GM12801 (cell line): Measurements from ENCODE around the gene KIRREL3.

ENCODE experiments used
- TF ChIP-seq, protein P1 (sequence below): IDR thresholded peaks from one replicate; pipeline ENCODE4 v1.5.1; 2011; ENCODE audit warnings: control low read depth; ENCODE audit not compliant: insufficient read length; ENCODE audit errors: extremely low read depth

KIRREL3 gene

DNA sequence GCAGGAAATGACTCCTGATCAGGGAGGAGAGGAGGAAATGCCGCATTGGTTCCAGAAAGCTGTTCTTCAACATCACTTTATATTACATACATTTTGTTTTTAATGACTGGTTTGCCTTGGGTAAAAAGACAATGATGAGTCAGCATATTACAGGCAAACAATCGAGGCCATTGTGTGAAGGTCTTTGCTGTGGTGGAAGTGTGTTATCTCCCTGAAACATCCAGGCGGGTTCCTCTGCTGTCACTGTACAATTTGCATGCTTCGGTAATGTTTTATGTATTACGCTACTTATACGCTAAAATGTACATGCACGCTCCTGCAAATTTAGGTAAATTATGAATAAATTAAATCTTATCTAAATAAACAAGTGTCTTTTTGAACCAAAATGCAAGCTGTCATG lies 161.1 kb downstream of the KIRREL3 start:
- TF ChIP-seq, protein P1, sequence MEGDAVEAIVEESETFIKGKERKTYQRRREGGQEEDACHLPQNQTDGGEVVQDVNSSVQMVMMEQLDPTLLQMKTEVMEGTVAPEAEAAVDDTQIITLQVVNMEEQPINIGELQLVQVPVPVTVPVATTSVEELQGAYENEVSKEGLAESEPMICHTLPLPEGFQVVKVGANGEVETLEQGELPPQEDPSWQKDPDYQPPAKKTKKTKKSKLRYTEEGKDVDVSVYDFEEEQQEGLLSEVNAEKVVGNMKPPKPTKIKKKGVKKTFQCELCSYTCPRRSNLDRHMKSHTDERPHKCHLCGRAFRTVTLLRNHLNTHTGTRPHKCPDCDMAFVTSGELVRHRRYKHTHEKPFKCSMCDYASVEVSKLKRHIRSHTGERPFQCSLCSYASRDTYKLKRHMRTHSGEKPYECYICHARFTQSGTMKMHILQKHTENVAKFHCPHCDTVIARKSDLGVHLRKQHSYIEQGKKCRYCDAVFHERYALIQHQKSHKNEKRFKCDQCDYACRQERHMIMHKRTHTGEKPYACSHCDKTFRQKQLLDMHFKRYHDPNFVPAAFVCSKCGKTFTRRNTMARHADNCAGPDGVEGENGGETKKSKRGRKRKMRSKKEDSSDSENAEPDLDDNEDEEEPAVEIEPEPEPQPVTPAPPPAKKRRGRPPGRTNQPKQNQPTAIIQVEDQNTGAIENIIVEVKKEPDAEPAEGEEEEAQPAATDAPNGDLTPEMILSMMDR = no peak

DNA sequence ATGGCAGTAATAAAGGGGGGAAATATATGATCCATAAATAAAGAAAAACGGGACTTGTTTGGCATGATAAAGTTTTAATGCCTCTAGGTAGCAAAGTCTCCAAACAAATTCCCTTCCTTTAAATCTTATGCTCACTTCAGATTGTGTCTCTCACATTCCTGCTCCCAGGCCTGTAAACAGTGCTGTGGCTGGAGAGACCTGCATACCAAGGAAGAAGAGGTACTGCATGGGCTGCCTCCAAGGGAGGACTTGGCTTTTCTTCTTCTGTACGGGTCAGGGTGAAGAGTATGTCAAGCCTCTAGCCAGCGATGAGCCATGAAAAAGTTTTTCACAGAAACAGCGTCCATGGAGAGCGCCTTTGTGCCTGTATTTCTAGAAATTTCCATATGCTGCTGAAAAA lies 161.8 kb downstream of the KIRREL3 start:
- TF ChIP-seq, protein P1 = no peak

GRCh38 chr11:126837581-126837980 lies 163.0 kb downstream of the KIRREL3 start:
- TF ChIP-seq, protein P1 = no peak

- TF ChIP-seq, protein P1 = no peak
These were observed 166.0 kb downstream of the KIRREL3 start for GRCh38 chr11:126834573-126834972.

- TF ChIP-seq, protein P1 = no peak
These were observed 166.4 kb downstream of the KIRREL3 start for GRCh38 chr11:126834149-126834548.

- TF ChIP-seq, protein P1 = no peak
These were observed 167.5 kb downstream of the KIRREL3 start for GRCh38 chr11:126833065-126833464.

GRCh38 chr11:126832387-126832786 lies 168.2 kb downstream of the KIRREL3 start:
- TF ChIP-seq, protein P1 = no peak
